GM12878 (cell line): ENCODE data around the gene ETV3L. TPM values are rescaled to one million over a fixed set of nuclear protein-coding genes. Genes with fewer than 3 reads are reported as not detected.

Experiments
- ATAC-seq: fragments of 200-7000 bp; cut with Tn5 transposase; 3 replicates; pipeline ENCODE4 v1.9.1; 2020; ENCODE audit warnings: mild to moderate bottlenecking, moderate library complexity
- BruUV-seq: library from RNA; stranded (reverse); fragments of 400-500 nt; replicated peaks from 2 replicates; lab custom pipeline; 2021; lab: Mats Ljungman, UMichigan
- CTCF ChIA-PET: fragments of 300-600 bp; sonication (Branson Sonifier 250); formaldehyde crosslinking; extraction: SDS; loops from one replicate; lab custom pipeline; 2021; ENCODE audit warnings: inconsistent platforms; lab: Yijun Ruan, JAX
- POLR2A ChIA-PET: fragments of 350-600 bp; formaldehyde crosslinking; extraction: SDS; loops from one replicate; lab custom pipeline; 2021; ENCODE audit warnings: inconsistent platforms; lab: Charles Lee
- RAD21 ChIA-PET: fragments of 300-600 bp; sonication (Branson Sonifier 250); formaldehyde crosslinking; loops from one replicate; lab custom pipeline; 2023; ENCODE audit warnings: antibody characterized with exemption; ENCODE audit not compliant: unreplicated experiment; lab: Charles Lee
- SMC1A ChIA-PET: fragments of 300-600 bp; sonication (Branson Sonifier 250); formaldehyde crosslinking; loops from one replicate; lab custom pipeline; 2023; ENCODE audit not compliant: unreplicated experiment, uncharacterized antibody; lab: Charles Lee
- DNase-seq: peaks from one replicate; pipeline ENCODE4 v3.0.0-alpha.2; 2011; ENCODE audit warnings: low read depth, low spot score
- FAIRE-seq: peaks from 3 replicates; lab custom pipeline; 2011; peaks lifted over from hg19 to GRCh38; lab: Jason Lieb, UNC
- H2AFZ ChIP-seq: 2 replicates; pipeline ENCODE4 v1.6.0; 2011; ENCODE audit warnings: low read depth, low read length, control low read depth; ENCODE audit not compliant: control insufficient read depth
- H3K27ac ChIP-seq: 2 replicates; pipeline ENCODE4 v1.5.1; 2011; ENCODE audit warnings: control low read depth; ENCODE audit not compliant: control insufficient read depth, insufficient read depth
- H3K27me3 ChIP-seq, 2 experiments: replicated peaks in 1 of 2; 2 replicates each; pipeline versions ENCODE4 v1.6.0 to v1.6.1; 2011; ENCODE audit warnings: low read length in 1 of 2; ENCODE audit not compliant: control insufficient read depth in 2 of 2, insufficient read depth in 2 of 2
- H3K36me3 ChIP-seq, 2 experiments: 2 replicates each; pipeline ENCODE4 v1.5.1; 2011; ENCODE audit warnings: low read length in 1 of 2; ENCODE audit not compliant: control insufficient read depth in 2 of 2, insufficient read depth in 2 of 2
- H3K4me1 ChIP-seq: 2 replicates; pipeline ENCODE4 v1.6.1; 2011; ENCODE audit warnings: mild to moderate bottlenecking, low read length, moderate library complexity, mixed read lengths; ENCODE audit not compliant: control insufficient read depth, insufficient read depth
- H3K4me2 ChIP-seq: 2 replicates; pipeline ENCODE4 v1.6.0; 2011; ENCODE audit warnings: control low read depth; ENCODE audit not compliant: control insufficient read depth, insufficient read depth
- H3K4me3 ChIP-seq: fragments of 200-600 bp; sonication (generic); 2 replicates; pipeline ENCODE4 v1.5.1; 2016
- H3K79me2 ChIP-seq: 2 replicates; pipeline ENCODE4 v1.6.0; 2011; ENCODE audit warnings: low read length; ENCODE audit not compliant: control insufficient read depth, insufficient read depth
- H3K9ac ChIP-seq: 2 replicates; pipeline ENCODE4 v1.8.0; 2011; ENCODE audit warnings: low read length, control low read depth, mixed read lengths; ENCODE audit not compliant: control insufficient read depth, insufficient read depth
- H3K9me3 ChIP-seq: replicated peaks from 3 replicates; pipeline ENCODE4 v1.5.1; 2011; ENCODE audit warnings: mild to moderate bottlenecking, low read length; ENCODE audit not compliant: control insufficient read depth, insufficient read depth
- H4K20me1 ChIP-seq: 2 replicates; pipeline ENCODE4 v1.6.0; 2011; ENCODE audit not compliant: control insufficient read depth, insufficient read depth
- CBFB ChIP-seq: IDR thresholded peaks from 2 replicates; pipeline ENCODE4 v1.6.1; 2016; ENCODE audit warnings: antibody characterized with exemption, low read depth
- CBX5 ChIP-seq: sonication (generic); IDR thresholded peaks from 2 replicates; pipeline ENCODE4 v1.6.1; 2016; ENCODE audit warnings: low read depth, moderate library complexity, mild to moderate bottlenecking, inconsistent platforms
- E2F8 ChIP-seq: fragments of 450-650 bp; IDR thresholded peaks from 2 replicates; pipeline ENCODE4 v1.6.1; 2018; ENCODE audit warnings: mild to moderate bottlenecking, low read depth, moderate library complexity; ENCODE audit not compliant: partially characterized antibody
- FOXK2 ChIP-seq: fragments of 450-650 bp; IDR thresholded peaks from 2 replicates; pipeline ENCODE4 v1.6.1; 2017; ENCODE audit warnings: mild to moderate bottlenecking, moderate library complexity
- RB1 ChIP-seq: fragments of 450-650 bp; formaldehyde crosslinking; IDR thresholded peaks from 2 replicates; pipeline ENCODE4 v1.6.1; 2017; ENCODE audit warnings: mild to moderate bottlenecking, borderline replicate concordance
- STAT1 ChIP-seq: fragments of 450-650 bp; conservative IDR thresholded peaks from 2 replicates; pipeline ENCODE4 v1.6.1; 2014; ENCODE audit warnings: antibody characterized with exemption, mild to moderate bottlenecking
- ZBED1 ChIP-seq: IDR thresholded peaks from 2 replicates; pipeline ENCODE4 v1.6.1; 2016; ENCODE audit warnings: borderline replicate concordance
- ZNF24 ChIP-seq: fragments of 450-650 bp; IDR thresholded peaks from 2 replicates; pipeline ENCODE4 v1.6.1; 2017; ENCODE audit warnings: antibody characterized with exemption, mild to moderate bottlenecking
- WGBS: methylation state at CpG from one replicate; pipeline ENCODE4 v1.1.6; 2016; ENCODE audit warnings: low lambda C conversion rate; ENCODE audit not compliant: insufficient replicate concordance, insufficient coverage; ENCODE audit errors: missing lambda C conversion rate; 5-methylcytosine and 5-hydroxymethylcytosine counted together
- in situ Hi-C: fragments of 300-500 bp; cut with MboI; formaldehyde crosslinking; loops from 9 replicates; pipeline ENCODE4 v1.14.3; 2018; ENCODE audit warnings: mixed read lengths
- intact Hi-C: fragments of 100-400 bp; cut with micrococcal nuclease; formaldehyde crosslinking; loops from one replicate; pipeline ENCODE4 v1.14.2; 2022; ENCODE audit not compliant: unreplicated experiment
- polyA plus RNA-seq, 11 experiments: library from polyadenylated mRNA; depleted of rRNA in 4 of 11; unstranded in 6 of 11; stranded (reverse) in 5 of 11; fragments of >200 nt; fragmentation: Nextera tagmentation in 4 of 11; fragmentation: Illumina TruSeq in 1 of 11; extraction: Ambion mirVana in 4 of 11; extraction: Trizol in 1 of 11; gene quantifications; 1 replicate in 1 of 11; 2 replicates in 10 of 11; pipeline versions ENCODE4 v1.2.1 to v1.2.3, GENCODE V29; 2011 to 2016; ENCODE audit warnings: inconsistent platforms in 2 of 11, missing spikeins in 2 of 11, low read depth in 1 of 11
- total RNA-seq, 4 experiments: library from RNA; depleted of rRNA in 3 of 4; stranded (reverse); fragments of >200 nt in 3 of 4; fragmentation: Illumina TruSeq in 1 of 4; extraction: Trizol in 1 of 4; gene quantifications; 2 replicates each; pipeline versions ENCODE4 v1.2.1 to v1.2.3, GENCODE V29; 2013 to 2021
- TF ChIP-seq, protein P1 (sequence below): IDR thresholded peaks from 2 replicates; pipeline ENCODE4 v1.6.1; 2012; ENCODE audit warnings: improper control_type of control experiment, low read depth, low read length; ENCODE audit not compliant: insufficient replicate concordance
- TF ChIP-seq, protein P2 (sequence below): IDR thresholded peaks from 2 replicates; pipeline ENCODE4 v1.6.1; 2011; ENCODE audit warnings: borderline replicate concordance, low read depth, mild to moderate bottlenecking, moderate library complexity, mixed read lengths, low read length; ENCODE audit not compliant: insufficient read depth; ENCODE audit errors: extremely low read length
- TF ChIP-seq, protein P3 (sequence below), 3 experiments: IDR thresholded peaks in 2 of 3; conservative IDR thresholded peaks in 1 of 3; 2 replicates each; pipeline ENCODE4 v1.5.1; 2011; ENCODE audit warnings: low read depth in 3 of 3, low read length in 3 of 3, mild to moderate bottlenecking in 3 of 3, control low read depth in 2 of 3, moderate library complexity in 2 of 3, inconsistent platforms in 1 of 3, mixed read lengths in 1 of 3; ENCODE audit not compliant: control insufficient read depth in 2 of 3, insufficient read depth in 1 of 3; ENCODE audit errors: extremely low read depth in 1 of 3

The ETV3L gene
- total and polyA plus RNA-seq, 10 of the 15 experiments (the other 5 are each of a cell fraction or from before 2014, with no cell fraction given): 0.03 to 1.3 (median 0.44) TPM

DNA sequence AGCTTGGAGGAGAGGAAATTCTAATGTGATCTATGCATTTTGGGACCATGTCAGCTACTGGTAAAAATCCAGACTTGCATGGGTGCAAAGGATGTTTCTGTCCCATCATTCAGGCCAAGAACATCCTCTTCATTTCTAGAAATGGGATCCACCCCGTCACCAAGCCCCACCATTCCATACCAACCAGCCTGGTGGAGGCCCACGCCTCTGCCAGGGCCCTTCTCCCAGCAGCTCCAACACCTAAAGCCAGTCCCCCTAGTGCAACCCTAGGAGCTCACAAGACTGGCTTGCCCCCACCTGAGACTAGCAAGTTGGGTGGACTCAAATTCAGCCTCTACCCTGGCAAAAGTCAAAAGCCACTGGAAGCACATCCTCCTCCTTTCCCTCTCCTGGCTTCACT is 55.9 kb downstream of the ETV3L start (continued):
- no peak for TF ChIP-seq FOXK2

- intact Hi-C loops (no loop called here), in situ Hi-C loops (no loop called here)
- POLR2A ChIA-PET: interaction anchor here (0.5 kb wide), 1 partner anchor 290 kb away, joined by 3 read pairs; no protein-coding TSS in a partner anchor
- peak overlapping the region; percentile 78; the same call in 1 of the 2 replicates for H3K4me3 ChIP-seq
- H3K27ac ChIP-seq: no peak overlapping the region
- peak; percentile 59 for FAIRE-seq
- H3K27me3 ChIP-seq: no peaks in the 10 kb centered on the region; a peak in 2 of 4 replicates
- H4K20me1 ChIP-seq: no peaks in the 10 kb centered on the region
- H3K36me3 ChIP-seq: no peaks in the 10 kb centered on the region
- H2AFZ ChIP-seq: no peak overlapping the region
- H3K4me1 ChIP-seq: no peaks in the 10 kb centered on the region
- no peak overlapping the region for H3K9ac ChIP-seq
- ATAC-seq: no peak
- BruUV-seq: no TSS peak
- RAD21 ChIA-PET: interaction anchor here (1.0 kb wide), 1 partner anchor 110 kb away, joined by 3 read pairs; no protein-coding TSS in a partner anchor
- CTCF ChIA-PET: interaction anchor here (0.9 to 1.0 kb wide), 2 partner anchors 24 to 124 kb away, joined by 3 read pairs; no protein-coding TSS in a partner anchor
- WGBS: 95% methylated on average over 2 of the region's 2 CpGs
- DNase-seq: no peak
- H3K9me3 ChIP-seq: no peaks in the 10 kb centered on the region
- H3K4me2 ChIP-seq: peak overlapping the region; percentile 83
- H3K79me2 ChIP-seq: peaks cover 23% of the 10 kb centered on the region
- SMC1A ChIA-PET: interaction anchor here (0.9 kb wide), 1 partner anchor 20 kb away, joined by 3 read pairs; no protein-coding TSS in a partner anchor
- TF ChIP-seq, protein P1, sequence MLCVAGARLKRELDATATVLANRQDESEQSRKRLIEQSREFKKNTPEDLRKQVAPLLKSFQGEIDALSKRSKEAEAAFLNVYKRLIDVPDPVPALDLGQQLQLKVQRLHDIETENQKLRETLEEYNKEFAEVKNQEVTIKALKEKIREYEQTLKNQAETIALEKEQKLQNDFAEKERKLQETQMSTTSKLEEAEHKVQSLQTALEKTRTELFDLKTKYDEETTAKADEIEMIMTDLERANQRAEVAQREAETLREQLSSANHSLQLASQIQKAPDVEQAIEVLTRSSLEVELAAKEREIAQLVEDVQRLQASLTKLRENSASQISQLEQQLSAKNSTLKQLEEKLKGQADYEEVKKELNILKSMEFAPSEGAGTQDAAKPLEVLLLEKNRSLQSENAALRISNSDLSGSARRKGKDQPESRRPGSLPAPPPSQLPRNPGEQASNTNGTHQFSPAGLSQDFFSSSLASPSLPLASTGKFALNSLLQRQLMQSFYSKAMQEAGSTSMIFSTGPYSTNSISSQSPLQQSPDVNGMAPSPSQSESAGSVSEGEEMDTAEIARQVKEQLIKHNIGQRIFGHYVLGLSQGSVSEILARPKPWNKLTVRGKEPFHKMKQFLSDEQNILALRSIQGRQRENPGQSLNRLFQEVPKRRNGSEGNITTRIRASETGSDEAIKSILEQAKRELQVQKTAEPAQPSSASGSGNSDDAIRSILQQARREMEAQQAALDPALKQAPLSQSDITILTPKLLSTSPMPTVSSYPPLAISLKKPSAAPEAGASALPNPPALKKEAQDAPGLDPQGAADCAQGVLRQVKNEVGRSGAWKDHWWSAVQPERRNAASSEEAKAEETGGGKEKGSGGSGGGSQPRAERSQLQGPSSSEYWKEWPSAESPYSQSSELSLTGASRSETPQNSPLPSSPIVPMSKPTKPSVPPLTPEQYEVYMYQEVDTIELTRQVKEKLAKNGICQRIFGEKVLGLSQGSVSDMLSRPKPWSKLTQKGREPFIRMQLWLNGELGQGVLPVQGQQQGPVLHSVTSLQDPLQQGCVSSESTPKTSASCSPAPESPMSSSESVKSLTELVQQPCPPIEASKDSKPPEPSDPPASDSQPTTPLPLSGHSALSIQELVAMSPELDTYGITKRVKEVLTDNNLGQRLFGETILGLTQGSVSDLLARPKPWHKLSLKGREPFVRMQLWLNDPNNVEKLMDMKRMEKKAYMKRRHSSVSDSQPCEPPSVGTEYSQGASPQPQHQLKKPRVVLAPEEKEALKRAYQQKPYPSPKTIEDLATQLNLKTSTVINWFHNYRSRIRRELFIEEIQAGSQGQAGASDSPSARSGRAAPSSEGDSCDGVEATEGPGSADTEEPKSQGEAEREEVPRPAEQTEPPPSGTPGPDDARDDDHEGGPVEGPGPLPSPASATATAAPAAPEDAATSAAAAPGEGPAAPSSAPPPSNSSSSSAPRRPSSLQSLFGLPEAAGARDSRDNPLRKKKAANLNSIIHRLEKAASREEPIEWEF: no peak
- TF ChIP-seq STAT1: no peak
- TF ChIP-seq ZBED1: no peak
- no peak for TF ChIP-seq E2F8
- TF ChIP-seq CBFB: no peak
- no peak for TF ChIP-seq CBX5
- TF ChIP-seq, protein P2, sequence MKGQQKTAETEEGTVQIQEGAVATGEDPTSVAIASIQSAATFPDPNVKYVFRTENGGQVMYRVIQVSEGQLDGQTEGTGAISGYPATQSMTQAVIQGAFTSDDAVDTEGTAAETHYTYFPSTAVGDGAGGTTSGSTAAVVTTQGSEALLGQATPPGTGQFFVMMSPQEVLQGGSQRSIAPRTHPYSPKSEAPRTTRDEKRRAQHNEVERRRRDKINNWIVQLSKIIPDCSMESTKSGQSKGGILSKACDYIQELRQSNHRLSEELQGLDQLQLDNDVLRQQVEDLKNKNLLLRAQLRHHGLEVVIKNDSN: no peak
- TF ChIP-seq, protein P3, sequence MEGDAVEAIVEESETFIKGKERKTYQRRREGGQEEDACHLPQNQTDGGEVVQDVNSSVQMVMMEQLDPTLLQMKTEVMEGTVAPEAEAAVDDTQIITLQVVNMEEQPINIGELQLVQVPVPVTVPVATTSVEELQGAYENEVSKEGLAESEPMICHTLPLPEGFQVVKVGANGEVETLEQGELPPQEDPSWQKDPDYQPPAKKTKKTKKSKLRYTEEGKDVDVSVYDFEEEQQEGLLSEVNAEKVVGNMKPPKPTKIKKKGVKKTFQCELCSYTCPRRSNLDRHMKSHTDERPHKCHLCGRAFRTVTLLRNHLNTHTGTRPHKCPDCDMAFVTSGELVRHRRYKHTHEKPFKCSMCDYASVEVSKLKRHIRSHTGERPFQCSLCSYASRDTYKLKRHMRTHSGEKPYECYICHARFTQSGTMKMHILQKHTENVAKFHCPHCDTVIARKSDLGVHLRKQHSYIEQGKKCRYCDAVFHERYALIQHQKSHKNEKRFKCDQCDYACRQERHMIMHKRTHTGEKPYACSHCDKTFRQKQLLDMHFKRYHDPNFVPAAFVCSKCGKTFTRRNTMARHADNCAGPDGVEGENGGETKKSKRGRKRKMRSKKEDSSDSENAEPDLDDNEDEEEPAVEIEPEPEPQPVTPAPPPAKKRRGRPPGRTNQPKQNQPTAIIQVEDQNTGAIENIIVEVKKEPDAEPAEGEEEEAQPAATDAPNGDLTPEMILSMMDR (IDR thresholded peaks at IDR 0.05 in 2 of 3, conservative IDR thresholded peaks at IDR 0.05 in 1 of 3; ENCODE audit: control insufficient read depth in 2 of 3, extremely low read depth in 1 of 3, insufficient read depth in 1 of 3, low read depth in 3 of 3, low read length in 3 of 3): no peak
- TF ChIP-seq ZNF24: no peak
- no peak for TF ChIP-seq RB1
These were observed 56.8 kb downstream of the ETV3L start for GRCh38 chr1:157042846-157043245.
